ENCODE measurements around the gene KLF15.

- TF ChIP-seq CTCF (IDR thresholded peaks at IDR 0.05) = no peak
- TF ChIP-seq EZH2 (IDR thresholded peaks at IDR 0.05; ENCODE audit: borderline replicate concordance, insufficient read depth, low read depth, low read length, poor library complexity, severe bottlenecking) = no peak
Observed at GRCh38 chr3:126313166-126313565, 44.0 kb downstream of the KLF15 start.

Data from B cell (primary cell).